Stimulated activated CD4-positive, alpha-beta T cell treated with anti-CD3 and anti-CD28 coated beads, Interleukin-4, amount 100 ng/mL, for 48 hours (primary cell): ENCODE data around the gene RFC3.
"Not testable (repeated sequence)": the region's sequence is repeated elsewhere in the genome, so short reads cannot be mapped to it uniquely, and the experiment has no call there.

ENCODE experiments used
- DNase-seq, 2 donors: peaks; one replicate each; pipeline ENCODE4 v3.0.0-alpha.2; 2020; ENCODE audit warnings: low read depth in 2 of 2

RFC3 gene

DNA sequence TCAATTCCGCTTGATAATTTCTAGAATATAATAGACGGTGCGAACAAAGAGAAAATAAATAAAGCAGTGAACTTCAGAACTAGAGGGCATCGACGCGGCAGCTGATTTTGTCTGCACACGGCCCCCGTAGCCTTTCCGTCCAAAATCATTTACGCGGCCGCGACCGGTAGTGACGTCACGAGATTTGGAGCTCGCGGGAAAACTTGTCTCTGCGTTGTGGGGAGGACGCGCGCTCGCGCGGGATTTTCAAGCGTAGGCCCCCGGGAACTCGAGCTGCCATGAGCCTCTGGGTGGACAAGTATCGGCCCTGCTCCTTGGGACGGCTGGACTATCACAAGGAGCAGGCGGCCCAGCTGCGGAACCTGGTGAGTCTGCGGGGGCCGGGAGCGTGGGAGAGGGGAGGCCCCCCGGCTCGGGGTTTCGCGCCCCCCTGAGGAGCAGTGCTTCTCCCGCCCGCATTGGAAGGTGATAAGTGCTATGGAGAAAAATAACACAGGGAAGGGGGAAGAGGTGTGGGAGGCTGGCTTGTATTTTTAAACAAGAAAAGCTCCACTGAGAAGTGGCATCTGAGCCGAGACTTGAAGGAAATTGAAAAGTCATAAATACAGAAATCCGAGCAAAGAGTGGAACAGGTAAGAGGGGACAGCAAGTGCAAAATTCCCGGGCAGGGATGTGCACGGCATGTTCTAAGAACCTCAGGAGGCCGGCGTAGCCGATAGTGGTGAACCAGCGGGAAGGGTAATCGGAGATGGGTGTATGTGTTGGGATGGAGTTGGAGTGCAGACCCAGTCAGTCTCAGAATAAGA is at the start of gene RFC3:
RFC3 (plus strand) TSS at position 249 of the 806 bp plus-strand sequence; CDS start at position 279, 30 bp downstream.
- DNase-seq, result peak; percentile 88 to 91

DNA sequence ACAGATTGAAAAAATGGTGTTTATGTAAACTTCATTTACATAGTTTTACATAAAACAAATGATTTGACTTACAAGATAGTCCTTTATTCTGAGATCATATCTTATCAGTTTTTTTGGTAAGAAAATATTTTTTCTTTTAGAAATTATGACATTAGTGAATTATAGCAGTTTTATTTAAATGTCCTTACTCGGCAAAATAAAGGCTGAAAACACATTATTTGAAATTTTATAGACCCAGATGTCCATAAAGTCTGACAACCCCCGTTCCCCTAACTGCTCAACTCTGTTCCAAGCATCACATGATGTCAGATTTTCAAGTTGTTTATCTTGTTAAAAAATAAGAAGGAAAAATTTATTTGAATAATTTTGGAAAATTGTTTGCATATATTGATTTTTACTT is 46.7 kb upstream of the RFC3 start:
- no peak for DNase-seq

DNA sequence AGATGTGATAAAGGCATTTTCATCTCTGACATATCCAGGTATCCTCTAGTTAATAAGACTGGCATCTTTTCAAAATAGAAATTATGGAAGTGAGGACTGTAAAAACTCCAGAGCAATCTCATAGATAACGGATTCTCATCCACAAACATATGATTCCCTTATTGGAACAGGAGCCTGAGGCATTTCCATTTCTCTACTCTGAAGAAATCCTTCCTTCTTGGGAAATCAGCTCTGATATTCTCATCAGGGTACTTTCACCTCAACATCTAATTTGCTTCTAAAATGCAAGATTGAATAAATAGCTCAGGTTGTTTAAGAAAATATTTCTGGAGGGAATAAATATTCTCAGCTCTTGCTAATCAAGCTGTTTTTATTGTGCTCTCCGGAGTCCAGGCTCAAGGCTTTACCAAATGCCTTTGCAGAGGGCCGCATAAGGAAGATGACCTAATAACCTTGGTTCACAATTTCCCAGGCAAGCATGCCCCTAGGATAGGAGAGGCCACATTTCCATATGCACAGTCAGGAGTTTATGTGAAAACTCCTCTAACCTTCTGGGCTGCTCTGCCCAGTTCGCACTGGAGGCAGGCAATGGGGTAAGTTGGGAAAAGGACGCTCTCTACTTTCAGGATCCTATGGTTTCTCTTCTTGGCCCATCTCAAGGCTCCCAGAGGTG is 44.0 kb upstream of the RFC3 start:
- no peak for DNase-seq

- DNase-seq, result no peak
Observed at GRCh38 chr13:33775339-33776108, 42.4 kb upstream of the RFC3 start.

GRCh38 chr13:33776239-33776881 is 41.6 kb upstream of the RFC3 start:
- DNase-seq, result no peak

DNA sequence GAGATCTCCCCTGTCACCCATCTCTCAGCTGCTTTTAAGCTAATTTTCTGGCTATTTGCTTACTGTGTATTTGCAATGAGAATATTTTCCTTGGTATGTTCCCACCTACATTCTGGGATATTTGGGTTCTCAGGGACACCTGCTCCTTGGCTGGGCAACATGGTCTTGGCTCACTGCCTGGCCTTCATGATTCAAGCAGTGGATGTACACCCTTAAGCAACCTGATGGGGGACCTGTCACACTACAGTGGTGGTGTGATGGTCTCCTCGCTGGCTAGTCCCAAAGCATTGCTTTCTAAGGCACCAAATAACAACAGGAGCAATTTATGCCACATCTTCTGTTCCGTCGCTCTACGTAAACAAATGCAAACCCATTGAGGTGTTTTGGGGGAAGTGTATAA is 35.3 kb upstream of the RFC3 start:
- no peak for DNase-seq

DNA sequence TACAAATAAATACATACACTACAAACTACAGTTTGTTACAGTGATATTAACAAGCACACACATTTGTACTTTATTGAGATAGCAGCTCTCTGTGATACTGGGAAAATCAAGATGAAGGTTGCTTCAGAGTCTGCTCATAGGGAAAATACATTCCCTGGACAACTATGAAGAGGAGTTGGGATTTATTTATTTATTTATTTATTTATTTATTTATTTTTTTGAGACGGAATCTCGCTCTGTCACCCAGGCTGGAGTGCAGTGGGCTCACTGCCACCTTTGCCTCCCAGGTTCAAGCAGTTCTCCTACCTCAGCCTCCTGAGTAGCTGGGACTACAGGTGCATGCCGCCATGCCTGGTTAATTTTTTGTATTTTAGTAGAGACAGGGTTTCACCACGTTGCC is 34.7 kb upstream of the RFC3 start:
- not testable (repeated sequence) for DNase-seq

DNA sequence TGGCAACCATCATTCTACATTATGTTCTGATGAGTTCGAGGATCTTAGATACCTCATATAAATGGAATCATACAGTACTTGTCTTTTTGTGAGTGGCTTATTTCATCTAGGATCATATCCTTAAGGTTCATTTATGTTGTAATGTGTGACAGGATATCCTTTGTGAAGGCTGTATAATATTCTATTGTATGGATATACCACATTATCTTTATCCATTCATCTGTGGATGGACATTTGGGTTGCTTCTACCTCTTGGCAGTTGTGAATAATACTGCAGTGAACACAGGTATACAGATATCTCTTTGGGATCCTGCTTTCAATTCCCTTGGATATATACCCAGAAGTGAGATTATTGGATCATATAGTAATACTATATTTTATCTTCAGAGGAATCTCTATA is 33.2 kb upstream of the RFC3 start:
- no peak for DNase-seq

- DNase-seq, result no peak
Observed at GRCh38 chr13:33785384-33785783, 32.6 kb upstream of the RFC3 start.

DNA sequence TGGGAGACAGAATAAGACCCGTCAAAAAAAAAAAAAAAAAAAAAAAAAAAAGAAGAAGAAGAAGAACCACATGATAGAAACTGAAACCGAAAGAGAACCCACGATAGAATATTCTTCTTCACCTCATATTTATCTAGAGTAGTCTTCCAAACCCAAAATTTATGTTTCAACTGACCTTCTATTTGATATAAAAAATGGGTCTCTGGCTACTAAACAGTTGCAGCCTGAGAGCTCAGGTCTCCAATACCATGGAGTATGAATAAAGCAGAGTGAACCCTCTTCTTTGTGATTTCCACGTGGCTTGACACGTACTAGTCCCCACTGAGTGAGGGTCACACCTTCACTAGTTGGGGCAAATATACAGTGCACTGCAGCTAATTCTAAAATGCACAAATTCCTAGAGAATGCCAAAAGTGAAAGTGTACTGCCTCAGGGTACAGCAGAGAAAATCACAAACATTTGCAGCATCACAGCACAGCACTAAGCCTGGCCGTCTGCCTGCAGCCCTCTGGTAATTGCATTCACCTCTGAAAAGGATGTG is 30.8 kb upstream of the RFC3 start:
- DNase-seq, result no peak

- DNase-seq, result no peak
Observed at GRCh38 chr13:33789066-33789606, 28.8 kb upstream of the RFC3 start.

DNA sequence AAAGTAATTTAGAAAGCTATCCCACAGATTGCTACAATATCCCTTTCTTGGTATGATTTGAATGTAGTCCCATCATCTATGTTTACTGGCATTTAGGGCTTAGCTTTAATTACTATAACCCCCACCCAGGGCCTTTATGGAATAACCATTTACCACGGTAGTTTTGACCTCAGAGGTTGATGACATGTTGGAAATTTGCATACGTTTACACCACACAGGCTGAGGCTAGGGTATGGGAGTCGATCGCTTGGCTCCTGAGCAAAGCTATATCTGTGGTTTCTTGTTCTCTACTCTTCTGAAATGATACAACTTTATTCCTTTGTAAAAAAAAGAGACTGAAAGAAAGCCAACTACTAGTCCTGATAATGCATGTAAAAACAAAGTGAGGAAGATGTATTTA is 28.2 kb upstream of the RFC3 start:
- DNase-seq, result no peak

DNA sequence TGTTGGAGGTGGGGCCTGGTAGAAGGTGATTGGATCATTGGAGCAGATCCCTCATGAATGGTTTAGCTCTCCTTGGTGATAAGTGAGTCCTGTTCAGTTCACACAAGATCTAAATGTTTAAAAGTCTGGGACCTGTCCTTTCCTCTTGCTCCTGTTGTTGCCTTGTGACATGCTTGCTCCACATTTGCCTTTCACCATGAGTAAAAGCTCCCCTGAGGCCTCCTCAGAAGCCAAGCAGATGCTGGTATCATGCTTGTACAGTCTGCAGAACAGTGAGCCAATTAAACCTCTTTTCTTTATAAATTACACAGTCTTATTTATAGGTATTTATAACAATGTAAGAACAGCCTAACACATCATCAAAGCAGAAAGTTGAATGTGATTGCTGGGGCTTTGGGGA is 24.2 kb upstream of the RFC3 start:
- DNase-seq, result no peak

GRCh38 chr13:33794576-33794975 is 23.4 kb upstream of the RFC3 start:
- DNase-seq, result no peak

DNA sequence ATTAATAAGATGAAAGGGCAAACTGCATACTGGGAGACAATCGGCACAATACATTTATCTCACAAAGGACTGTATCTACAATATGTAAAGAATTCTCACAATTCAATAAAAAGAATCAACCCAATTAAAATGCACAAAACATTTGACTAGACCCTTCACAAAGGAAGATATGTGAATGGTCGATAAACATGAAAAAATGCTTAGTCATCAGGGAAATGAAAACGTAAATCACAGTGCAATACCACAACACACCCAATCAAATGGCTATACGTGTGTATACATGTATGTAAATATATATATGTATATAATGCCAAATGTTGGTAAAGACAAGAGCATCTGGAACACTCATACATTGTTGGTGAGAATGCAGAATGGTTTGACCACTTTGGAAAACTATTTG is 21.9 kb upstream of the RFC3 start:
- DNase-seq, result no peak

- DNase-seq, result no peak
Observed at GRCh38 chr13:33797622-33798021, 20.3 kb upstream of the RFC3 start.

DNA sequence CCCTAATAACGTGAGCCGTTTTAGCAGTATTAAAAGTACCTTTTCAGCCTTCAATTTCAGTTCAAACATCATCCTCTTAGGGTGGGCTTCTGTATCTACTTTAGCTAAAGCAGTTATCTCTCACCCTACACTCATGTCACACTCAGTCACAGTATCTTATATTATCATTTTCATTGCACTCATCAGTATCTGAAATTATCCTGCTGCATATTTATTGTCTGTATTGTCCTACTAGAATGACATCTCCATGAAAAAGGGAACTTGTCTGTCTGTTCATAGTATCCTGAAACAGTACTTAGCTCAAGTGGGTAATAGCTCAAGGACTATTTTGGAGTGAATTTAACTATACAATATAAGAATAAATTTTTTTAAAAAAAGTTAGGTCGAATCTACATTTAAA is 19.9 kb upstream of the RFC3 start:
- DNase-seq, result no peak

- no peak for DNase-seq
Observed at GRCh38 chr13:33799950-33800592, 17.9 kb upstream of the RFC3 start.

- no peak for DNase-seq
Observed at GRCh38 chr13:33800646-33801186, 17.2 kb upstream of the RFC3 start.

- DNase-seq, result no peak
Observed at GRCh38 chr13:33806470-33807248, 11.3 kb upstream of the RFC3 start.
